GM18502 (cell line): ENCODE results near the gene LMF2.
"Not testable (repeated sequence)": the region's sequence is repeated elsewhere in the genome, so short reads cannot be mapped to it uniquely, and the experiment has no call there.

ENCODE experiments used
- ATAC-seq: cut with Tn5 transposase; IDR thresholded peaks from one replicate; pipeline ENCODE4 v1.9.1; 2021; ENCODE audit warnings: mild to moderate bottlenecking; ENCODE audit not compliant: unreplicated experiment, poor library complexity

The LMF2 gene

GRCh38 chr22:50507421-50507990, at the start of gene LMF2:
LMF2 (minus strand) TSS chr22:50507702; CDS start chr22:50507675, 27 bp downstream.
- peak; percentile 59 for ATAC-seq

- ATAC-seq: no peak
Measured at GRCh38 chr22:50556703-50557102, 49.2 kb upstream of the LMF2 start.

GRCh38 chr22:50553310-50553709, 45.8 kb upstream of the LMF2 start:
- ATAC-seq: no peak

GRCh38 chr22:50551160-50551752, 43.8 kb upstream of the LMF2 start:
- no peak for ATAC-seq

GRCh38 chr22:50550395-50550794, 42.9 kb upstream of the LMF2 start:
- no peak for ATAC-seq

GRCh38 chr22:50548921-50549790, 41.7 kb upstream of the LMF2 start:
- no peak for ATAC-seq

- ATAC-seq: no peak
Measured at GRCh38 chr22:50548040-50548920, 40.8 kb upstream of the LMF2 start.

- ATAC-seq: no peak
Measured at GRCh38 chr22:50547263-50547985, 39.9 kb upstream of the LMF2 start.

GRCh38 chr22:50546326-50547262, 39.1 kb upstream of the LMF2 start:
- ATAC-seq: no peak

GRCh38 chr22:50545522-50546325, 38.2 kb upstream of the LMF2 start, which contains the start of gene KLHDC7B:
KLHDC7B (plus strand) TSS chr22:50545899; CDS start chr22:50546244, 345 bp downstream.
- no peak for ATAC-seq

- ATAC-seq: no peak
Measured at GRCh38 chr22:50544746-50545253, 37.3 kb upstream of the LMF2 start.

GRCh38 chr22:50544078-50544745, 36.7 kb upstream of the LMF2 start:
- ATAC-seq: no peak

GRCh38 chr22:50542416-50542927, 35.0 kb upstream of the LMF2 start:
- no peak for ATAC-seq

- ATAC-seq: not testable (repeated sequence)
Measured at GRCh38 chr22:50541667-50542026, 34.1 kb upstream of the LMF2 start.

- ATAC-seq: no peak
Measured at GRCh38 chr22:50540381-50540780, 32.9 kb upstream of the LMF2 start.

GRCh38 chr22:50537765-50538164, 30.3 kb upstream of the LMF2 start:
- no peak for ATAC-seq

GRCh38 chr22:50536226-50536625, 28.7 kb upstream of the LMF2 start:
- no peak for ATAC-seq
